ENCODE measurements around the gene PNPLA2.

PNPLA2 gene

DNA sequence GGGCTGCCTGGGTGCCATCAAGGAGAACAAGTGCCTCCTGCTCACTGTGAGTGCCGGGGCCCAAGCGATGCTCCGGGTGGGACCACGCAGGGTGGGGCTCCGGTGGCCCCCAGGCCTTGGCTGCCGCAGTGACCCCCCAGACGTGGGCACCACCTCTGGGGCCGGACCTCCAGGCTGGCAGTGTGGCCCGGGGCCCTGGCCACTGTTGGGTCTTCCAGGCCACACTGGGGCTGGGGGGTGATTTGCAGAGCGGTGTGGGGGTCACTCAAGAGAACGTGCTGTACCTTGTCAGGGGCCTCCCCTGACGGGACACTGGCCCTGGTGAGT, 43.9 kb downstream of the PNPLA2 start:
- no peak for DNase-seq (ENCODE audit: low spot score)
- no peak for TF ChIP-seq CTCF (IDR thresholded peaks at IDR 0.05; ENCODE audit: borderline replicate concordance, control extremely low read depth, extremely low read depth, insufficient read depth, missing control alignments)
- in situ Hi-C loops (cut with MboI; ENCODE audit: low sequenced_read_pairs, unreplicated experiment), result no loop called here

DNA sequence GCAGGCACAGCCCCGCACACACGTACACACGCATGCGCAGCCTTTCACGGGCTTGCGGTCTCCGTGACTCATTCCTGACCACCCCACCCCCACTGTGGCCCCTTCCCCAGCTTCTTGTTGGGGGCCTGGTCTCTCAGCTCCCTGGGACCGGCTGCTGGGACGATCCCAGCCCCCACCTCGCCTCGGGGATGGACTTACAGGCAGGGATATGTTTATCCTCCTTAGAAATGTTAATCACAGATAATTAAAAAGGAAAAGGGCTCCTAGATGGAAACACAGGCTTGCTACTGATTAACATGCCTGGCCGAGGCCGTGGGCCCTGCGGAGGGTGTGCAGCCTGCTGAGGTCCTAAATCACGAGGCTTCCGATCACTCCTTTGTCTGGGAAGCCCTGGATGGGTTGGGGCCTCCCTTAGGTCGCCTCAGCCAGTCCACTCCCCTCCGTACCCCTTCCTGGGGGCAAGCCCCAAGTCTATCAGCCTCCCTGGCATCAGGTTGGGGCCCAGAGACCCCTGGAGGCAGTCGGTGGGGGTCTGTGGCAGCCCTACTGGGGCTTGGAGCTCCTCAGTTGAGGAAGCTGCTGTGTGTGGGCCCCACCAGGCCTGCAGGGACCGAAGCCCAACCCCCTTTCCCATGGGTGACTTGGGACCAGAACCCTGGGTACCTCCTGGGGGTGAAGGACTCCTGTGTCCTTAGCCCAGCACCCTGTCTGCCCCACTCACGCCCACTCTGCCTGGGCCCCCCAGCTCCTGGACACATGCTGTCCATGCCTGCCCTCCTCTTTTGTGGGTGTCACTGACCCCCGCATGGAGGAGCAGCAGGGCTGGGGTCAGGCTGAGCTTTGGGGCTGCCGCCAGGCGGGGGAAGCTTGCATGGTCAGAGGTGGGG, 44.6 kb downstream of the PNPLA2 start:
- TF ChIP-seq CTCF (IDR thresholded peaks at IDR 0.05; ENCODE audit: borderline replicate concordance, control extremely low read depth, extremely low read depth, insufficient read depth, missing control alignments), result no peak
- DNase-seq (ENCODE audit: low spot score), result no peak
- in situ Hi-C loops (cut with MboI; ENCODE audit: low sequenced_read_pairs, unreplicated experiment), result no loop called here

GRCh38 chr11:863910-864827, 45.5 kb downstream of the PNPLA2 start:
- no peak for DNase-seq (ENCODE audit: low spot score)
- TF ChIP-seq CTCF (IDR thresholded peaks at IDR 0.05; ENCODE audit: borderline replicate concordance, control extremely low read depth, extremely low read depth, insufficient read depth, missing control alignments), result no peak
- in situ Hi-C loops (cut with MboI; ENCODE audit: low sequenced_read_pairs, unreplicated experiment), result no loop called here

DNA sequence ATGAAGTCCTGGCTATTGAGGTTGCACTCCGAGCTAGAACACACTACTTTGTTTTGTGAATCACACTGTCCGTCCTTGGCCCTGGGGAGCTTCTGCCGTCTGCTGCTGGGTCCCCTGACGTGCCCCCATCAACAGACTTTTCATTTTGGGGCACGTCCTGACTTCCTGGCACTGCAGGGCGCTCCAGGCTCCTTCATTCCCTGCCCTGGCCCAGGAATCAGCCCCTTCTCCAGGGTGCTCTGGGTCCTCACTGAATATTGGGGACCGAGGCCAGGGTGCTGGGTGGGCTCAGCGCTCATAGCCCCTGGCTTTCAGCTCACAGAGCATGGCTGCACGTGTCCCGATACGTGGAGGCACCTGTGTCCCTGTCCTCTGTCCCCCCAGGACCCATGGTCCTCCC, 46.2 kb downstream of the PNPLA2 start:
- DNase-seq (ENCODE audit: low spot score), result no peak
- in situ Hi-C loops (cut with MboI; ENCODE audit: low sequenced_read_pairs, unreplicated experiment), result no loop called here
- TF ChIP-seq CTCF (IDR thresholded peaks at IDR 0.05; ENCODE audit: borderline replicate concordance, control extremely low read depth, extremely low read depth, insufficient read depth, missing control alignments), result no peak

GRCh38 chr11:865462-866430, 47.0 kb downstream of the PNPLA2 start:
- DNase-seq (ENCODE audit: low spot score), result no peak
- in situ Hi-C loops (cut with MboI; ENCODE audit: low sequenced_read_pairs, unreplicated experiment), result no loop called here
- TF ChIP-seq CTCF (IDR thresholded peaks at IDR 0.05; ENCODE audit: borderline replicate concordance, control extremely low read depth, extremely low read depth, insufficient read depth, missing control alignments), result no peak

DNA sequence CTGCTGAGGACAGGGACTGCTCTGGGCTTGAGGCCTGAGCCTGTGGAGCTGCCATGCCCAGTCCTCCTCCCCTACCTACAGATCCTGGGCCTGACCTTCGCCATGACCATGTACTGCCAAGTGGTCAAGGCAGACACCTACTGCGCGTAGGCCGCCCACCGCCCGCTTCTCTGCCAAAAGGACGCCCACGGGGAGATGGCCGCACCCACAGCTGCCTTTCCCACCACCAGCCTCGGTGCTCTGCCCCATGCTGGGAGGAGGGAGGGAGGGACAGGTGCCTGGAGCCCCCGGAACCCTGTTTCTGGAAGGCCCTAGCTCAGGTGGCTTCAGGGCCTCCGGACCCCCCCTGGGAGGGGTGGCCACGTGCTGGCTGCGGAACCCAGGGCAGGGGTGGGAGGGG, 47.8 kb downstream of the PNPLA2 start:
- in situ Hi-C loops (cut with MboI; ENCODE audit: low sequenced_read_pairs, unreplicated experiment), result no loop called here
- DNase-seq (ENCODE audit: low spot score), result no peak
- TF ChIP-seq CTCF (IDR thresholded peaks at IDR 0.05; ENCODE audit: borderline replicate concordance, control extremely low read depth, extremely low read depth, insufficient read depth, missing control alignments), result no peak

All from GM13976 (cell line).